ENCODE measurements around the gene SIPA1L3.
"Not testable (repeated sequence)": the region's sequence is repeated elsewhere in the genome, so short reads cannot be mapped to it uniquely, and the experiment has no call there.

Gene SIPA1L3

DNA sequence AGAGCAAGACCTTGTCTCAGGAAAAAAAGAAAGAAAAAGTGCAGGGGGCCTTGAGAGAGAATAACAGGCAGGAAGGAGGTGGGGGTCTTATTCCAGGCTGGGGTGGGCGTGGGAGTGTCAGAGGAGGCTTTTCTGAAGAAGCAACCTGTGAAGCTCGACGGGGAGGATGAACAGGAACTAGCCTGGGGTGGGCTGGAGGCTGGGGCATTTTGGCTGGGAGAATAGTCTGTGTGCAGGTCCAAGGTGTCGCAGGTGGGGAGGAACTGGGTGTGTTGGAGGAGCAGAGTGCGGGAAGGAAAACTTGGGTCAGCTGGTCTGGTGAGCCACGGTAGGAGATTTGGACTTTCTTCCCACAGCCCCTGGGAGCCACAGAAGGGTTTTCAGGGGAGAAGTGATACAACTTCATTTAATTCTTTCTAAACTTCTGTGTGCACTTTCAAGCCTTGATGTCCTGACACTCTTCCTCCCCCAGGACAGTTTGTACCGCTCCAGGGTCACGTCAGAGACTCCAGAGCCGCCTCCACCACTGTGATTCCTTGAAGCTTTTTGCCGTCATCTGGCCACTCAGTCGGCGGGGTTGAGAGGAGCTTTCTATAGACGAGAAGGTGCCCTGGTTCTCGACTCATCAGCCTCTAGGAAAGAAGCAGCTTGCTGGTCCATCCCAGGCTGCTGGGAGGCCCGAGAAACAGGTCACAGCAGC is 138.7 kb downstream of the SIPA1L3 start:
- no peak for DNase-seq

DNA sequence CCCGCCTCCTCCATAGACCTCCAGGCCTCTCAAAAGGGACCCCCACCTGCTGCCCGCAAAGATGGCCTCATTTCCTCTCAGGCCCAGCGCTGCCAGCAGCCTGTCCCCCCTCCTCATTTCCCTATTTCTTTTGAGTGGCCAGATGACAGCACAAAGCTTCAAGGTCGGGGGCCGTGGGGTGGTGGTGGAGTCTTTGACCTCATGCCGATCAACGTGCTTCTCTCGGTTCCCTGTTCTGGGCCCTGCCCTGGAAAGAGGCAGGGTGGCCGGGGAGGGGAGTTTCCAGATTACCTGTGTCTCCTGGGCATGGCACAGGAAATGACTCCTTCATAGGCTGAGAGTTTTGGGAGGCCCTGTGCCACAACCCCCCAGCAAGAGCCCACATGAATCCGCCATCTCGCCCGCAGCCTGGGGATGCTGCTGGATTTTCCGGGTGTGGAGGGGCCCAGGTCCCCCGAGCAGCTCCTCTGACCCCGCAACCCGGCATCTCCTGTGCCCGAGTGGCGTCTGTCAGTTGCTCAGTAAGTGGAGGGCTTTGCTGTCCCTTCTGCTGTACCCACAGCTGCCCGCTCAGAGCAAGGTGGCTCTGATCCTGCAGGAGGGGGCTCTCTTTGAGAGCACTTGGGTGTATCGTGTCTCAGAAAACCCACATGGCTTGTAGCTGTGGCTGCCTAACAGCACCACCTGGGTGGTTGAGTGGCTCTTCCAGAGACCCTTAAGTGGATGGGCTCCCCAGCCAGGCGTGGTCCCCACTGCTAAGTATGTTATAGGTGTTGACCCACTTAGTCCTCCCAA is 139.4 kb downstream of the SIPA1L3 start:
- DNase-seq: no peak

DNA sequence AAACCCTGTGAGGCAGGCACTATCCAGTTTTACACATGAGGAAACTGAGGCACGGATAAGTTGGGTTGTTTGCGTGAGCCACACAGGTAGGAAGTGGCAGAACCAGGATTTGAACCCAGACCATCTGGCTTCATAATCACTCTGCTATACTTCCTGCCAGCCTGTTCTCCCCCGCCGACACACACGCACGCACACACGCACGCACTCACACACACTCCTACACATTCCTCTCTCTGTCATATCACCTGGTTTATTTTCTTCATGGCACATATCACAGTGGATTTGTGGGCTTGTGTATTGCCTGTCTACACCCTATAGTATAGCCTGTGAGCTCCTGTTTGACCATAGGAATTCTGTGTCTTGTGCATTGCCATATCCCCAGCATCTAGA is 140.0 kb downstream of the SIPA1L3 start:
- DNase-seq: no peak

DNA sequence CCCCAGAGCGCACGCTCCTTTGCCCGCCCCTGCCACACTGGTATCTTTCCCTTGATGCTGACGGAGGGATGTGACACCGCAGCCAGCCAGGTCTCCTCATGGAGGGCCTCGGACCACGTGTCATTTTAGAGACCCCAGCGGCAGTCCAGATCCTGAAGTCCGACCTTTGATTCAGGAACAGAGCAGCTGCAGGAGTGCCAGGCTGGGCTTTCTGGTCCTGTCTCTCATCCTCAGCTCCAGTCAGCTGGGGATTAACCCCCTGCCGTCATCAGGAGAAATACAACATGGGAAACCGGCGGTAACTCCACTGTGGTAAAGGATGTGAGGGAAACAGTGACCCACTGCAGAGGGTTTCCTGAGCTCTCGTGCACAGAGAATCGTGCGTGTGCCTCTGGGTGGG is 140.6 kb downstream of the SIPA1L3 start:
- DNase-seq: no peak

DNA sequence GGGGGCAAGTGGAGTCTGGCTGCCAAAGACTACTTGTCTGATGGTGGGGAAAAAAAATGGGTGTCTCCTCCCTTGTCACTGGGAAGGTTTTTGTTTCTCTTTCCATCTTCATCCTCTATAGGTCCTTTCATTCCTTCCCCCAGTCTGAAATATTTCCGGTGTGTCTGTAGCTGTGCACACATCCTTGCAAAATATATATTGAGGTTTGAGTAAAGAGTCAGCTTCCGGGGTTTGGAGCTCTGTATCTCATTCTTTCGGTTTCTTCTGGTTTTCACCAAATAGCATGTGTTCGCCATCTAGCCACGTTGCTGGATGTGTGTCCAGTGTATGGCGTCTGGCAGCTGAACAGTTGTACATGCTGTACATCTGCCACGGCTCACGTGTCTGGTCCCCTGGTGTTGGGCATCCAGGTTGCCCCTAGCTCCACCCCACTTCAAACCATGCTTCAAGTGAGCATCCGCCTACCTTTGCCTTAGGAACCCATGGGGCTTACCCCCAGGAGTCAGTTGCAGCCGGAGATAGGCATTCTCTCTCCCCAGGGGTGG is 142.2 kb downstream of the SIPA1L3 start:
- no peak for DNase-seq

DNA sequence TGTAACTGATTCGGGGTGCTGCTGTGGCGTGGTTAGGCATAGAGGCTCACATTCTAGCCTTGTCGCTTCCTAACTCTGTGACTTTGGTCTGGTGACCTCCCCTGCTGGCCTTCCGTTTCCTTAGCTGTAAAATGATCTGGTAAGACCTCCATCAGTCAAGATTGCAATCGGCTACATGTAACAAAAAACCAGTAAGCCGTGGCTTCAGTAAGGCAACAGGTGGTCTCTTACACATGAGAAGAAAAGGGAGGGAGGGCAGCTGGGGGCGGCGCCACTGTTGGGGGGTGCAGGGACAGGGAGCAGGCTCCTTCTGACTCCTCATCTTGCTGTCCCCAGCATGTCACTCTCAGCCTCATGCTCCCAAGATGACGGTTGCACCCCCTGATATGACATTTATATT is 148.0 kb downstream of the SIPA1L3 start:
- no peak for DNase-seq

DNA sequence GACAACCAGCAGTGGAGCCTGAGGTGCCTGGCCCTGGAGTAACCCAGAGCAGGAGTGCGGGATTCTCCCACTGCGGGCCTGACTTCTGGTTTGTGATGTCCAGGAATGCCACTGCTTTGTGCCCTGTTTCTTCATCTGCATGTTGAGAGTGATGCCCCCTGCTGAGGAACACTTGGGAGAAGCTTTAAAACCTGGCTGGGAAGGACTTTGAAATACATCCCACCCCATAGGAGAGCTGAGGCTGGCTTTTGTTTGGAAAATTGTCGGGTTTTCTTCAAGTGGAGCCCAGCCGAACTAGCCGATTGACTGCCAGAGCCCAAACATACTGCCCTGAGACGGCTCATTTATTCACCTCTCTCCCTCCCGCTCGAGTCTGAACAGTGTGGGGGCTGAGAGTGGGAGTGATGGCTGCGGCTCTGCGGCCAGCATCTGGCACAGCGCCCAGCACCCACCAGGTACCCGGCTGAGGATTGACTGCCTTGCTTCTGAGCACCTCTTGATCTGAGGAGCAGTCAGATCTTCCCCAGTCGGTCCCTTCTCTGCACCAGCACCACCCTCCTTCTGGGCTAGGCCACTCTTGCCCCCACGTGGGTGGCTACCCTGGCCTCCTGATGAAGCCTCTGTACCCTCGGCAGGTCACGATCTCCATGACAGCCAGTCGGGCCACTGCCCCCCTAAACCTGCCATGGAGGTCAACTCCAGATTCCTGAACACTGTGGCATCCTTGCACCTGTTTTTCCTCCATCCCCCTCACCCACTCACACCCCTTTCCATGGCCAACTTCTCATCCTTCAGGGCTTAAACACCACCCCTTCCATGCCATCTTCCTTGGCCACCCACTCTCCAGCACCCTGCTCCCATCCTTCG is 148.9 kb downstream of the SIPA1L3 start:
- DNase-seq: no peak

DNA sequence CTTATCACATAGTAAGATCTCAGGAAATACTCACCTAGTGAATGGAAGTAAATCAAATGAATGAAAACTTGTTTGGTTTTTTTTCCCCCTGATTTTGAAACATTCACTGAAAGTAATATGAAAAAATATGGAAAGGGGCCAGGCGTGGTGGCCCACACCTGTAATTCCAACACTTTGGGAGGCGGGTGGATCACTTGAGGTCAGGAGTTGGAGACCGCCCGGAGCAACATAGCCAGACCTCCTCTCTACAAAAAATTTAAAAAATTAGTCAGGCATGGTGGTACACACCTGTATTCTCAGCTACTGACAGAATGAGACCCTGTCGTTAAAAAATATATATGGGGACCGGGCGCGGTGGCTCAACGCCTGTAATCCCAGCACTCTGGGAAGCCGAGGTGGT is 149.6 kb downstream of the SIPA1L3 start:
- DNase-seq: no peak

DNA sequence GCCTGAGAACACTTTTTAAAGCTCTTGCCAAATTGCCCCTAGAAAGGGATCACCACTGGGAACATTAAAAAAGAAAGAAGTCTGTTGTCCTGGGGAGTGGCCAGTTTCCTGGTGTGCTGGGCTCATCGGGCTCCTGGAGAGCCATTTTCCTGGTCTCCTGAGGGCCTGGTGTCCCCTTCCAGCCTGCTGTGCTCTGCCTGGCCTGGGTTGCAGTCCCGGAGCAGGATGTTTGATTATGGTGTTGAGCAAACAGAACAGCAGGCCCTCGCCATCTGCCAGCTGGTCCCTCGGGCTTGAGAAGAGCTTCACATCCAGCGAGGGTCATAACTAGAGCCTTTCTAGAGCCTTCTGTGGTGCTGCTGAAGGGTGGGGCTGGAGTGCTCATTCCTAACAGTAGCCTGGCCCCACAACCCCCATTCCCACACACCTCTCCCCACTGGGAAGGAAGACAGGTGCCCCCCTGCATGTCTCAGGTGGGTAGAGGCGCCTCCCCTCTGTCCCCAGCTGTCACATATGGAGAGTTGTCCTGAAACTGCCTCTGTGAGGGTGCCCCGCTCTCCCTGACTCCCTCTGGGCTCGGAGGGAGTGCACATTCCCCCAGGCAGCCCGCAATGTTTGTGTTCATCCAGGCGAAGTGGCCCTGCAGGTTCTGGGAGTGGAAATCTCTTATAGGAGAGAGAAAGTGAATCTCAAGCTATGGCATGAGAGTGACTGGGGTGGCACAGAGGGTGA is 151.1 kb downstream of the SIPA1L3 start:
- no peak for DNase-seq

DNA sequence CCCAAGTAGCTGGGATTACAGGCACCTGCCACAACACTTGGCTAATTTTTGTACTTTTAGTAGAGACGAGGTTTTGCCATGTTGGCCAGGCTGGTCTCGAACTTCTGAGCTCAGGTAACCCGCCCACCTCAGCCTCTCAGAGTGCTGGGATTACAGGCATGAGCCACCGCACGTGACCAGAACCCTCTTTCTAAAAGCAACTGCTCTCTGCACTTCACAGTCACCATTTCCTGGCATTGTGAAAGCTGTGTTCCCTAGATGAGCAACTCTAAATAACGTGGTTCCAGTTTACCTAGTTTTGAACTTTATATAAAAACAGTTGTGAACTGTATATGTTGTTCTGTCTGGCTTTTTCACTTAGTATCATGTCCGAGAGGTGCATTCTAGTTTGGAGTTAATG is 152.9 kb downstream of the SIPA1L3 start:
- DNase-seq: no peak

DNA sequence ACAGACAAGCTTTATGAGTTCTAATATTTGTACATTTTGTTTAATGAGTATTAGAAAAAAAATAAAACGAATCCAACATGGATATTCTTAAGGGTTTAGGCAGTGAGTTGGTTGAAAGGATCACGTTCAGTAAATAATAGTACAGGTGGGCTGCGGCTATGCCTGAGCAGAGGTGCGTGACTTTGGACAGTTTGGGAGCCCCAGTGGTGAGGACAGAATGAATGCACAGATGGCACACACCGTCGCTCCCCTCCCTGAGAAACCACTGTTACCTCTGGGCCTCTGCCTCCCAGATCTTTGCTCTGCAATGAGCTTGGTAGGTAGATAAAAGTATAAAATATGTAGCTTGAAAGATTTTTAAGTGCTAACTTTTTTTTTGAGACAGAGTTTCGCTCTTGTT is 153.3 kb downstream of the SIPA1L3 start:
- DNase-seq: no peak

DNA sequence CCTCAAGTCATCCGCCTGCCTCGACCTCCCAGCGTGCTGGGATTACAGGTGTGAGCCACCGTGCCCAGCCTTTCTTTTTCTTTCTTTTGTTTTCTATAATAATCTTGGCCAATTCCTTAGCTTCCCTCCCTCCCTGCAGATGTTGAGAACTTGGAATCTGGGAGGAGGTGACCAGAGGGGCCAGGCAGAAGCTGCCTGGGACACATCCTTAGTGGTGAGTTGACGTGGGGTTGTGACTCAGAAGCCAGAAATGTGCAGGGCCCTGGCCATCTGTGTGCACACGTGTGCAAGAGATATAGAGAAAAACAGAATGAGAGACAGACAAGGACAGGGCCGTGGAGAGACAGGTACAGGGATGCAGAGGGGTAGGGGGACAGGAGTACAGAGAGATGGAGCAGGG is 154.3 kb downstream of the SIPA1L3 start:
- DNase-seq: no peak

DNA sequence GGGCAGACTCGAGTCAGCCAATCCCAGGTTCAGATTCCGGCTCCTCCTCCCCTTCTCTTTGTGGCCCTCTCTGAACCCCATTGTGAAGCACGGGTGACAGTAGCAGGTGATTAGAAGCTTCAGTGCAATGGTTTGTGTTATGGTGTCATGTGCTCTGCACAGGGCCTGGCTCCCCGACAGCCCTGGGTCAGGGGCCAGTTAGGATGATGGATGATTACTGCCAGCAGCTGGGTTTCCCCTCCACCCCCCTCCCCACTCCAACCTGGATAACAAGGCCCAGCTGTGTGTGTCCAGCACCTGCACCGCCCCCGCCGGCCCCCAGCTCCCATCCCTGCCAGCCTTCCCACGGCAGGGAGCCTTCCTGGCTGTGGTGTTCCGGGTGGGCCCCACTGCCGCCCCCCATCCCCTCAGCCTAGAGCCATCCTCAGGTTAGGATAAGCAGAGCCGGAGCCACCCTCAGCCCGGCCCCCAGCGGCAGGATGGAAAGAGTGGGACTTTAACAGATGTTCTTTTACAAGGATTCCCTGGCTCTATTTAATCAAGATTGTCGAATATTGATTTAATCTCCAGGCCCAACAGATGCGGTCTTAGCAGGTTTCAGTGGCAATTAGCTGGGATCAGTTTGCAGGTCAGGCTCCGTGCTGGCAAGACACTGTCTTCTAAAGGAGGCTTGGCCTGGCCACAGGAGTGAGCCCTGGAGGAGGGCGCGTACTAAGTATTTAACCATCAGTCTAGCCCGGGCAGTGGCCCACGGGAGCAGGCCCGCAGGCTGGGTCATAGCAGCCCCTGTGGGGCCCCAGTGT is 156.2 kb downstream of the SIPA1L3 start:
- no peak for DNase-seq

DNA sequence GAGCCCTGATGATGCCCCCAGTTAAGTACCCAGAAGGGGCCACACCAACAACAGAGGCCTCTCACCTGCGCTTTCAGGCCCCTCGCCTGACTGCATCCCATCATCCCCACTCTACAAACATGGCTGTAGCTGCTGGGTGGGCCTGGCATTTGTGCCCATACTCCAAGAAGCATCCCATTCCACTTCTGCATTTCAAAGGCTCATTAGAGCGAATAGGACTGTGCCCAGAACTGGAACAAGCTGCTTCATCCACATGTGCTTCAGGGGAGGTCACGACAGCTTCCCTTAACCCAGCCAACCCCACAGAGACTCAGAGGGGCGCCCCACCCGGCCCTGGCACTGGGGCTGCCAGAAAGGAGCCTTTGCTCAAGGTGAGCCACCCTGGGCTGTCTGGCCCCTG is 156.9 kb downstream of the SIPA1L3 start:
- DNase-seq: no peak

DNA sequence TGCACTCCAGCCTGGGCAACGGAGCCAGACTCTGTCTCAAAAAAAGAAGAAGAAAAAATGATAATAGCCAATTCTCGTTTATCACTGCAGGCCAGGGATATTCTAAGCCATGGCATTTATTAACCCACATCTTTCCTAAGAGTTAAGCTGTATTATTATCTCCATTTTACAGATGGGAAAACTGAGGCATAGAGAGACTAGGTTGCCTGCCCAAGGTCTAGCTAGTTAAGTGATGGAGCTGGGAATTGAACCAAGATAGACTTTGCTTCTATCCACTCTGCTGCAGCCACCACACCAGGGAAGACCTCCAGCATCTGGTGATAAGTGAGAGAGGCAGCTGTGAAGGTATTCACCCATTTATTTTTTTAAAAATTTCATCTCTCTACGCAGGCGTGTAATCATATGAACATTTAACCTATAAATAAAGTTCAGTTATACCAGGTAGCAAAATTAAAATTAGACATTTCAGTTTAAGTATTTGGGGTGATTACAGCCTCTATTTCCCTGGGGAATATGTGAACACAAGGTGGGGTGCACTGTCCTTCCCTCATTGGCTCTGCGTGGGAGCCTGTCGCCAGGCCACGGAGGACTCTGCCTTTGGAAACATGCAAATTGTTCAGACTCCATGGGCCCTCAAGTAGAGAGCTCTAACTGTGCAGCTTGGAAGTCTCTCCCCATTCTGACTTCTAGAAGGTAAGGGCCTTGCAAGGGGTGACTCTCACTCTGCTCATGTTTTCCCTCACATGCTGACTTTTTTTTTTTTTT is 157.8 kb downstream of the SIPA1L3 start:
- DNase-seq: no peak

DNA sequence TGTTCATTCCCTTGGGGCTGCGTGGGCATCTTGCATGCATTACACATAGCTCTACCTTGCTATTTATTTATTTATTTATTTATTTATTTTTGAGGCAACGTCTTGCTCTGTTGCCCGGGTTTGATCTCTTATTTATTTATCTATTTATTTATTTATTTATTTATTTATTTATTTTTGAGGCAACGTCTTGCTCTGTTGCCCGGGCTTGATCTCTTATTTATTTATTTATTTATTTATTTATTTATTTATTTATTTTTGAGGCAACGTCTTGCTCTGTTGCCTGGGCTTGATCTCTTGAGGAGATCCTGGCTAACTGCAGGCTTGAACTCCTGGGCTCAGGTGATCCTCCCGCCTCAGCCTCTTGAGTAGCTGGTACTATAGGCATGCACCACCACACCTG is 158.8 kb downstream of the SIPA1L3 start:
- not testable (repeated sequence) for DNase-seq

DNA sequence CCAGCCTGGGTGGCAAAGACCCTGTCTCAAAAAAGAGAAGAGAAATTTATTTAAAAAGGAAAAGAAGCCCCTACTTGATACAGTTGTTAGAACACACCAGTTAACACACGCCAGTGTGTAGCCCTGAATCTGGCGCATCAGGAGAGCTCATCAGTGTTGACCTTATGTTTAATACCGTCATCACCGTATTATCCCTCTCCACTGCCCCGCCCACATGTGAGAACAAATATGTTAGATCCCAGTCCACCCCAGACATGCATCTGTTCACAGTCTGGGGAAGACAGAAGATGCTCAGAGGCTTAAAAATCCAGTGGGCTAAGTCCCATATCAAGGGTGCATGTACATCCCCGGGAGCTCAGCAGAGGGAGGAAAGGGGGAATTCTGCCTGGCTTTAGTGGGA is 161.8 kb downstream of the SIPA1L3 start:
- no peak for DNase-seq

DNA sequence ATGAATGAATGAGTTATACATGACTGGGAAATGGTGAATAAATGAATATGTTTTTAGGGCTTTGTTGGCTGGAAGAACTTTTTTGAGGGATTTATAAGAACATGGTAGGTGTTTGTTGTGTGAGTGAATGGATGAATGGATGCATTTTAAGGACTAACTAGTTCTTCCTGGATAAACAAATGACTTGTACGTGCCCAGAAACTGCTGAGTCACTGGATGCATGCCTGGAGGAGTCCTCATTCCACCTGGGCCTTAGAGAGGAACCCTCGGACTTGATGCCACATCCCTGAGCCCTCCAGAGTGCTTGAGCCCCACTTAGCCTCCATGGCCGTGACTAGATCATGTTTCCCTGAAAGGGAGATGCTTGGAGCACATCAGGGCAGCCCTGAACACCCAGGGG is 163.6 kb downstream of the SIPA1L3 start:
- no peak for DNase-seq

DNA sequence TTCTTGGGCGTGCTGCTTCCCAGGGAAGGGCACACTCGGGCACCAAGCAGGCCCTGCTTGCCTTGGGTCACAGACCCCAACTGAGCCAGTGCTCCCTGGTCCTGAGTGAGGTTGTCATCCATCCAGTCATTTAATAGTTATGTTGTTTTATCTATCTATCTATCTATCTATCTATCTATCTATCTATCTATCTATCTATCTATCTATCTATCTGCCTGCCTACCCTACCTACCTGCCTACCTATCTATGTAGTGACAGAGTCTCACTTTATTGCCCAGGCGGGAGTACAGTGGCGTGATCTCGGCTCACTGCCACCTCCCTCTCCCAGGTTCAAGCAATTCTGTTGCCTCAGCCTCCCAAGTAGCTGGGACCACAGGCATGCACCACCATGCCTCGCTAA is 164.0 kb downstream of the SIPA1L3 start:
- not testable (repeated sequence) for DNase-seq

DNA sequence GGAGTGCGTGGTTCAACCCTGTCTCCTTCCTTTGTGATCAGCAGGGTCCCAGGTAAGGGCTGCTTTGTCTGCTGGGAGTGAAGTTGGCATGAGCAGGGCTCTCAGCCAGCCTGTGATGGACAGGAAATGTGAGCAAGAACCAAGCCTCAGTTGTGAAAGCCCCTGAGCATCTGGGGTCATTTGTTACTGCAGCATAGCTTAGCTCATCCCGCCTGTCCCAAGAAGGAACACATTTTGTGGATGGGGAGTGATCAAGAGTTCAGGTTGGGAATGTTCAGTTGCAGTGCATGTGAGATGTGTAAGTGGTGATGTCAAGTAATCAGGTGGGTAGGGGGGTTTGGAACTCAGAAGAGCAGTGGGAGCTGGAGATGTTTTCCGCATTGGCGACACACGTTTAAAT is 164.6 kb downstream of the SIPA1L3 start:
- no peak for DNase-seq

All from cortex of kidney (tissue), 1 donor.